HG02870 (cell line): Measurements from ENCODE around the gene VSTM2L.
"Not testable (repeated sequence)": the region's sequence is repeated elsewhere in the genome, so short reads cannot be mapped to it uniquely, and the experiment has no call there.

Experiments
- ATAC-seq: cut with Tn5 transposase; IDR thresholded peaks from one replicate; pipeline ENCODE4 v1.9.1; 2021; ENCODE audit warnings: mild to moderate bottlenecking, moderate library complexity; ENCODE audit not compliant: unreplicated experiment

Gene VSTM2L

DNA sequence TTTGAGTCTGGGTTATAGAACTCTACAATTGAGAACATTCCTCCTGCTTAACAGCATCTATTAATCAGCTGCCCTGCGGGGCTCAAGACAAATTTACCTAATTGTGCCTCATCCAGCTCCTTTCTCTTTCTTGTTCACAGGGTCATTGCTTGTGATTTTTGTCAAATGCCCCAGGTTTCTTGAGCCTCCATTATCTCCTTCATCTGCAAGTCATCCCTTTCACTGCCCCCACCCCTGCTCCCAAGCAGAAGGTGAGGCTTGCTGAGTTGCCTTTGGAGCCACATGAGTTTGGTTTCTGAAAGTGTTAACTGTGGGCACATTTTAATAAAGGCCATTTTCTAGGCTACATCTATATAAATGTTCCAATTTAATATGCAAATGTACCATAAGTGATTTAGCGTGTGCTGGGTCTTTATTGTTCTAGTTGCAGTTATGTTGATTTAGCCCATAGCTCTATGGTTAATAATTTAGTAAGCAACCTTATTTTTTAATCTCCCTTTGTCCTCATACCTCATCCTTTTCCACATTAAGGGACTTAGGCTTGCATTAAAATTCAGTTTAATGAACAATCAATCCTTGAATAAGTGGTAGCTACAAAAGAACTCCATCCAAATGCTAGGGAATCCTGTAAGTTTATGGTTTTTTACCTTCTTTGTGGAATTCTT lies 56.1 kb downstream of the VSTM2L start:
- no peak for ATAC-seq

GRCh38 chr20:37961066-37961465 lies 58.1 kb downstream of the VSTM2L start:
- ATAC-seq = no peak

GRCh38 chr20:37963483-37963882 lies 60.6 kb downstream of the VSTM2L start:
- not testable (repeated sequence) for ATAC-seq

- no peak for ATAC-seq
These were observed 66.0 kb downstream of the VSTM2L start for GRCh38 chr20:37968841-37969401.

DNA sequence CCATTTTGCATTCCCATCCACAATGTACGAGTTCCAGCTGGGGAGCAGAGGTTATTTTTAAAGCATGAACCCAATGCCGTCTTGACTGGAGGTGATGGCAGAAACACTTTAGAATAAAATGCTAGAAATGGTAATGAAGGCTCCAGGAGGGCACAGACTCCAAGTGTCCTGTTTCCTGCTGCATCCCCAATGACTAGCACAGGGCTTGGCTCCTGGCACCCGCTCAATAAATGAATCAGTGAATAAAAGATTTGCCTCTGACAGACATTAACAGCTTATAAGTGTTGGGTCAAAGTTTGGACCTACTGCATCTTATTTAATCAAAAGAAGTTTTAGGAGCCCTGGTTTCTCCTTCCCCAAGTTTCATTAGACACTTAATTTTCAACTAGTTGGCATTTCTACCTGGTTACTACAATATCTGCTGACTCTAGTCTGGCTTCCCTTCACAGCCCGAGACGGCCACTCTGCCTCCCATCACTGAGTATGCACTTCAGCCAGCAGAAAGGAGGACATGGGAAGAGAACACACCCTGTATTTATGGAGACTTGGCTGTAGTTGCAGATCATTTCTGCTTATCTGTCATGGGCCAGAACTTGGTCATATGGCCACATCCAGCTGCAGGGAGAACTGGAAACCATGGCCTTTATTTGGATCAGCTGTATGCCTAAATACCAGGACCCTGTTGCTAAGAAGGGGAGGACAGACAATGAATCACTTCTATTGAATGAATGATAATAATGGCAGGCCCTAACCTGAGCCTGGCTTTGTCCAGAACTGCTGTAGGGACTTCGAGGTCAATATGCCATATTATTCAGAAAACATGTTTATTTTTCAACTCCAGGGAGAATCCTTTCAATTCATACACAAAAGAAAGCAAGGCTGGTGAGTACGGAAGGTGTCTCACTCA lies 67.3 kb downstream of the VSTM2L start:
- ATAC-seq = no peak

GRCh38 chr20:37970856-37971245 lies 67.9 kb downstream of the VSTM2L start:
- ATAC-seq = no peak

GRCh38 chr20:37971561-37972127 lies 68.7 kb downstream of the VSTM2L start:
- no peak for ATAC-seq

DNA sequence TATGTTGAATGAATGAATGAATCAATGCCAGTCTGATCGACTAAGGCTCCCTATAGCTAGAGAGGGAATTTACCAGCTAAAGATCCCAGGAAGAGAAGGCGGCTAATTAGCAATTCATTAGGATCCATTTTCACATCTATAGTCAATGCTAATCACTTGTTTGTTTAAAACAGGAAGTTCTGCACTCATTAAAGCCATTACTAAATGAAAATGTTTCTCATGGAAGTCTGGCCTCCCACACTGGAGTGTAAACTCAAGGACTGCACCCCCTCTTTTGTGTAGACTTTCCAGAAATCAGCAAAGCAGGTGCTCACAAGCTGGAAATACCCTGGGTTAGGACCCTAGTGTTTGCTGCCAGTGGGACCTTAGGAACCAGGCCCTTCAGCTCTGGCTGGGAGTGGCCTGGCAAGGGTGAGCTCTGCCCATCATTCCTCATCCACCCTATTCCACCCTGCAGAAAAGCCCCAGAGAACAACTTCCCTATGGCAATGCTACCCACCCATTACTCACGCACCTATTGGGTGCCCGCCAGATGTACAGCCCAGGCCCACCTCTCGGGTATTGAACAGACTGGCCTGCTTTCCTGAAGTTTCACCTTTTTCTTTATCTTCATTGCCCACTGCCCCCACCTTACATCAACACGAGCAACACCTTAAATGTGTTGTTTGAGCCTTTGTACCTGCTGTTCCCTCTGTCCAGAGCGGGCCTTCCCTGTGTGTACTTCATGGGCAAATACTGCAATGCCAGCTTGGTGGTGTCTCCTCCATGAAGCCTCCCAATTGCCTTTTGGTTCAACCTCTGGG lies 69.5 kb downstream of the VSTM2L start:
- ATAC-seq = no peak

DNA sequence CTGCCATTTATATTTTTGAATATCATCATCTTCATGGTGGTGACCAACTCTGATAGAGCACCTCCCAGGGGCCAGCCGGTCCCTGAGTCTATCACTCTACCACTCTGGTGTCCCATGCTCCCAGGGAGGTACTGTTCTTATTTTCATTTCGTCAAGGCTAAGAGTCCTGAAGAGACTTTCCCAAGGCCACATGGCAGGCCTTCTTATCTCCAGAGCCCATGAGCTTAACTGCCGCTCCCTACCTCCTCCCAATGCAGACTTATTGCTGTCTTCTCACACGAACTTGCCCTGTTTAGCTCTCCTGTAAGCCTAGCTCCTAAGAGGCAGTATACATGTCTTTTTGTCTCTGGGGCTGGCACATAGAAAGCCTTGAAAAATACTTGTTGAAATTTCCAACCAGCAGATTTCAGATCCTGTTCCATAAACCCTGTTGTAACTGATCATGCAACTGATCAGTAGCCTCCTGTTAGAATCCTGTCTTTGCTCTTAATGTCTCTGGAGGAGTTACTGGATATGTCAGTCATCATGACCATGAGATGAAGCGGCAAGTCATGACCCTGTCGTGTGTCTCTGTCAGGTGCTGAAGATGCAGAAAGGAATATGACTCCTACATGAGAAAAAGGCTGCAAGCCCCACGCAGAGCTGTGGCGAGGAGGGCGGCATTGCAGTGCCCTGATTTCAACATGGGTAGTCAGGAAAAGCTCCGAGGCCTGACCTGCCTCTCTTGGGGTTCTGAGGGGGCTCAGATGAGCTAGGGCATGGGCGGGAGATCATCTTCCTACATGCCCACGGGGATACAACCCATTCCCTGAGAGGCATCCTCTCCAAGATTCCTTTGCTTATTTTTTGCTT lies 70.4 kb downstream of the VSTM2L start:
- no peak for ATAC-seq

- ATAC-seq = no peak
These were observed 74.0 kb downstream of the VSTM2L start for GRCh38 chr20:37976887-37977286.

GRCh38 chr20:37977338-37977737 lies 74.4 kb downstream of the VSTM2L start:
- no peak for ATAC-seq

GRCh38 chr20:37977786-37978185 lies 74.9 kb downstream of the VSTM2L start:
- no peak for ATAC-seq

GRCh38 chr20:37979021-37979985 lies 76.4 kb downstream of the VSTM2L start:
- no peak for ATAC-seq

DNA sequence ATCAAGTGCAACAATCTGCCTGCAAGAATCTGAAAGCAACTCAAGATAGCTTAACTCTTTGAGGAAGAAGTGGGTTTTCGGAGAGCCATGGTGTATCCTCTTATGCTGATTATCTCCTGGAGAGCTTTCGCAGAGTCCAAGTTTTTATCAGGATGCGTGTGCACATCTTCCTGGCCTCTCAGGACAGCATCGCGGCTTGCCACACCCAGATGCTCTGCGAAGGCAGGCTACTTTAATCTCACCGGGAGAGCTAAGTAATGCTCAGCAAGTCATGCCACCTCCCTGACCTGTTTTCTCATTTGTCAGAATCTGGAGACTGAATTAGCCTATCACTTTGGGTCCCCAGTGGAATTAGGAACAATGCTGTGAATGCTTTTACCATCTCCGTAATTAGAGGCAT lies 77.5 kb downstream of the VSTM2L start:
- no peak for ATAC-seq

- no peak for ATAC-seq
These were observed 77.9 kb downstream of the VSTM2L start for GRCh38 chr20:37980876-37981275.

DNA sequence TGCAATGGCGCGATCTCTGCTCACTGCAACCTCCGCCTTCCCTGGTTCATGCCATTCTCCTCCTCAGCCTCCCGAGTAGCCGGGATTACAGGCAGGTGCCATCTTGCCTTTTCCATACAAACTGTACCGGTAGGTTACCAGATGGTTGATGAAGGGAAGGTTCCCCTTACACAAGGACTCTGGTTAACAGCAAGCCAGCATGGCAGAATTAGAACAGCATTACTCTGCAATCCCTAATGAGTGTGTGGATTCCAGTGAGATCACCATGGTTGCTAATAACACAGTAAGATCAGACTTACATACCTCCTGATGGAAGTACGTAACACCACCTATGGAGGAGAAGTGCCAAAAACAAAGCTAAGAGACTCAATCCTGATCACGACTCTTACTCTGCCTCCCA lies 78.6 kb downstream of the VSTM2L start:
- ATAC-seq = no peak

GRCh38 chr20:37983286-37983685 lies 80.4 kb downstream of the VSTM2L start:
- no peak for ATAC-seq

- ATAC-seq = no peak
These were observed 81.3 kb downstream of the VSTM2L start for GRCh38 chr20:37984018-37984785.
